Astrocyte (in vitro differentiated cells and primary cell): Measurements from ENCODE around the gene BLVRA.

Experiments used
- CTCF ChIP-seq: IDR thresholded peaks from 2 replicates; pipeline ENCODE4 v1.5.1; 2011; ENCODE audit warnings: low read depth, mild to moderate bottlenecking, inconsistent platforms, low read length, moderate library complexity; ENCODE audit not compliant: insufficient read depth
- EZH2 ChIP-seq: IDR thresholded peaks from 2 replicates; pipeline ENCODE4 v1.6.1; 2012; ENCODE audit warnings: mild to moderate bottlenecking, low read length, inconsistent platforms; ENCODE audit not compliant: insufficient read depth

GRCh38 chr7:43763183-43763582 lies 4.7 kb downstream of the BLVRA start:
- TF ChIP-seq CTCF (no peak), EZH2 (no peak)
